RWPE1 (cell line): ENCODE data around the gene C1QL1.
A peak's percentile ranks its signal among the peaks of the same experiment; 100 is the strongest.

Source experiments
- CTCF ChIA-PET: fragments of 350-600 bp; sonication (Branson Sonifier 250); formaldehyde crosslinking; extraction: SDS; loops from one replicate; lab custom pipeline; 2021; lab: Yijun Ruan, JAX
- POLR2A ChIA-PET: fragments of 400-600 bp; formaldehyde crosslinking; extraction: SDS; loops from one replicate; lab custom pipeline; 2020; ENCODE audit warnings: antibody characterized with exemption; ENCODE audit not compliant: low non-redundant PET; lab: Yijun Ruan, JAX
- DNase-seq: peaks from one replicate; pipeline ENCODE4 v3.0.0; 2012; ENCODE audit warnings: low spot score
- H3K27ac ChIP-seq: fragments of 450-650 bp; 2 replicates; pipeline ENCODE4 v1.5.1; 2017
- TF ChIP-seq, protein P1 (sequence below): fragments of 450-650 bp; conservative IDR thresholded peaks from 2 replicates; pipeline ENCODE4 v1.5.1; 2017; ENCODE audit warnings: low read depth, mild to moderate bottlenecking

Gene C1QL1

DNA sequence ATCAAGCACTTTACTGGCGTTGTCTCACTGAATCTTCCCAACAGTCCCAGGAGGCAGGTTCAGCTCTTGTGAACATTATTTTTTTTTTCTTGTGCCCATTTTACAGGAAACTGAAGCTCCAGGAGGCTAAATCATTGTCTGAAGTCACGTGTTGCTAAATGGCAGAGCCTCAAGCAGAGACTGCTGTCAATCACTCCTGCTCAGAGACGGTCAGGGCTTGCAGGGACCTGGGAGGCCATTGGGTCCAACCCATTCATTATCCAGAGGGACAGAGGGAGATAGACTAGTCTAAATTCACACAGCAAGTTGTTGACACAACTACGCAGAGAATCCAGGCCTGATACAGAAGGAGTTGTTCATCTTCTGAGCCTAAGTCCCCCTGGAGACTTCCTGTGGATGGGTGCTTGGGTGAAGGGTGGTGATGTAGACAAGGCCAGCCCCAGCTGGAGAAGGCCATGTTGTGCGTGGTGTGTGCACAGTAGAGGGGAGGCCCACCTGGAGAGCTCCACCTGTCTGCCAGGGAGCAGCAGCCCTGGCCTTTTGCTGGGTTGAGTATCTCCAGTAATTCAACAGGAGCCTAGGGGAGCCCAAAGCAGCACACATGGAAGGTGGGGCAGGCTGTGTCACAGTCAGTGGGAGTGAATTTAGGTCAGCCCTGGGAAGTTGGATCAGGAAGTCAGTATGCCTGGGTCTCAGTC is 24.3 kb upstream of the C1QL1 start:
- POLR2A ChIA-PET, result no interaction called here
- H3K27ac ChIP-seq, result no peak overlapping the region
- no peak for DNase-seq
- CTCF ChIA-PET, result interaction anchor here (0.6 to 0.7 kb wide), 4 partner anchors 11 to 32 kb away, joined by 3 to 7 read pairs (median 4); no protein-coding TSS in a partner anchor
- TF ChIP-seq, protein P1, sequence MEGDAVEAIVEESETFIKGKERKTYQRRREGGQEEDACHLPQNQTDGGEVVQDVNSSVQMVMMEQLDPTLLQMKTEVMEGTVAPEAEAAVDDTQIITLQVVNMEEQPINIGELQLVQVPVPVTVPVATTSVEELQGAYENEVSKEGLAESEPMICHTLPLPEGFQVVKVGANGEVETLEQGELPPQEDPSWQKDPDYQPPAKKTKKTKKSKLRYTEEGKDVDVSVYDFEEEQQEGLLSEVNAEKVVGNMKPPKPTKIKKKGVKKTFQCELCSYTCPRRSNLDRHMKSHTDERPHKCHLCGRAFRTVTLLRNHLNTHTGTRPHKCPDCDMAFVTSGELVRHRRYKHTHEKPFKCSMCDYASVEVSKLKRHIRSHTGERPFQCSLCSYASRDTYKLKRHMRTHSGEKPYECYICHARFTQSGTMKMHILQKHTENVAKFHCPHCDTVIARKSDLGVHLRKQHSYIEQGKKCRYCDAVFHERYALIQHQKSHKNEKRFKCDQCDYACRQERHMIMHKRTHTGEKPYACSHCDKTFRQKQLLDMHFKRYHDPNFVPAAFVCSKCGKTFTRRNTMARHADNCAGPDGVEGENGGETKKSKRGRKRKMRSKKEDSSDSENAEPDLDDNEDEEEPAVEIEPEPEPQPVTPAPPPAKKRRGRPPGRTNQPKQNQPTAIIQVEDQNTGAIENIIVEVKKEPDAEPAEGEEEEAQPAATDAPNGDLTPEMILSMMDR, result no peak

DNA sequence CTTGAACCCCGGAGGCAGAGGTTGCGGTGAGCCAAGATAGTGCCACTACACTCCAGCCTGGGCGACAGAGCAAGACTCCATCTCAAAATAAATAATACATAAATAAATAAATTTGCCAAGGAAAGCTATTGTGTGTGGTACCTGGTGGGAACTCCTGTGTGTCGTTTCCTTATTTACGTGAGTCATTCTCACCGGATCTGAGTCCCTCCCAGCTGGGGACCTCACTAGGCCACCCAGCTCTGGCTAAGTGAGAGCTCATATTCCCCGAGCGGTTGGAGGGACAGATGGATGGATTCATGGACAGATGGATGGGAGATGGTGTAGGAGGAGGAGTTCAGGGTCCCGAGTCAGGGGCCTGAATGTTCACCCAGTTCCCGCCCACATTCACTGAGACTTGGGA is 22.9 kb upstream of the C1QL1 start:
- H3K27ac ChIP-seq, result no peak overlapping the region
- ChIA-PET POLR2A (no interaction called here), CTCF (interaction anchor here (0.6 to 0.8 kb wide), 3 partner anchors 29 to 632 kb away, joined by 3 to 4 read pairs (median 3); no protein-coding TSS in a partner anchor)
- TF ChIP-seq, protein P1, result no peak
- DNase-seq, result no peak

DNA sequence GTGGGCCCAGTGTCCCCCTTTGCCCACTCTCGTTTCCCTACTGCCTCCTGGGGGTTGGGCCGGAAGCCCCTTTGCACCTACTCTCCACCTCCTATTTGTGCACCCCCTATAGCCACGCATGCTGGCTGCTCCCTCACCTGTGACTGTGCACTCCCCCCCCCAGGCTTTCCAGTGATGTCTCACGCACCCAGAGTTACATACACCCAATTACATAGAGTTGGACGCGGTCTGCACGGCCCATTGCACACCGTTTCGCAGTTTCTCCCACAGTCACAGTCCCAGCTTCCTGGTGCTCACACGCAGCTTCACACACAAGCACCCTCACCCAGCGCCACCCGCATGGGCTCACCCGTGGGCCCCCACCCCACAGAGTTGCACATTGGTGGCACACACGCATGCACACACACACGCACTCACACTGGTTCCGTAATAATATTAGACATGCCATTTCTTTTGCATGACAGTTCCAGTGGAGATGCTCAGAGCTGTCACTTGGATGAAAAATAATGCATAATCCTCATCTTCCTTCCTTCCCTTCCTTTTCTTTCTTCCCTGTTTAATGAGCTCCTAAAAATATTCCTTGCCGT is 21.5 kb upstream of the C1QL1 start:
- ChIA-PET CTCF (interaction anchor here (1.0 to 1.2 kb wide), 2 partner anchors 18 to 71 kb away, joined by 3 to 4 read pairs; partner anchors contain the start of gene NMT1), POLR2A (no interaction called here)

DNA sequence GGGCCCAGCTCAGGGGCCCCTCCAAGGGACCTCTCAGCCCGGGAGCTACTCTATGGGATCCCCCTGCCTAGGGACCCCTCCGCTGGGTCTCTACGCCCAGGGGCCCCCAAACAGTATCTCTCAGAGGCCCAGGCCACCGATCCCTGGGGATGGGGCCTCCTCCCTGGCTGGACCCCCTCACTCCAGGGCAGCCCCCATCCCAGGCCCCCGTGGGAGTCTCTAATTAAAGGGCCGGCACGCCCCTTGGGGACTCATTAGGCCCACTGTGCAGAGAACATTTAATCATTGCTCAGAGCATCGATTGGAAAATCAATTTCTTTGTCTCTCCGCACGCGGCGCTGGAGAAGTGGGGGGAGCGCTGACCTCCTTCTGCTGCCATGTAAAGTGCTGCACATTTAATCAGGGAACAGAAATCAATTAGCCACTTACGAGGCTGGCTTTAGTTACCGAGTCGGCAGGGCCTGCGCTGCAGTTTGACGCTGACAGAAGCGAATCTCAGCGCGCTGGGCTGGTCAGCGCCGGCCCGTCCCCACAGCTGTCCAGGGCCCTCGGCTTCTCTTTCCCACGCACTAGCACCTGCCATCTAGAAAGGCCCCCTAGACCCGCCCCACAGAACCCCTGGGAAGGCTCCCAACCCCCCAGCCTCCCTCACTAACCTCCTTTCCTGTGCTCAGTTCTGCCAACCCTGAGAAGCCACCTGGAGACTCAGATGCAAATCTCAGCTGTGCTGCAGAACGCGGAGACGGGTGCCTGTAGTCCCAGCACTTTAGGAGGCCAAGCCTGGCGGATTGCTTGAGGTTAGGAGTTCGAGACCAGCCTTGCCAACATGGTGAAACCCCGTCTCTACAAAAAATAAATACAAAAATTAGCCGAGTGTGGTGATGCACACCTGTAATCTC is 20.2 kb upstream of the C1QL1 start:
- ChIA-PET POLR2A (no interaction called here), CTCF (interaction anchor here (0.6 kb wide), 2 partner anchors 1107 to 1645 kb away, joined by 4 to 5 read pairs; no protein-coding TSS in a partner anchor)
- no peak overlapping the region for H3K27ac ChIP-seq
- TF ChIP-seq, protein P1, result no peak
- DNase-seq, result no peak

More for the DNA sequence above, 21.5 kb upstream of the C1QL1 start:
- DNase-seq, result no peak
- H3K27ac ChIP-seq, result no peak overlapping the region
- TF ChIP-seq, protein P1, result no peak

DNA sequence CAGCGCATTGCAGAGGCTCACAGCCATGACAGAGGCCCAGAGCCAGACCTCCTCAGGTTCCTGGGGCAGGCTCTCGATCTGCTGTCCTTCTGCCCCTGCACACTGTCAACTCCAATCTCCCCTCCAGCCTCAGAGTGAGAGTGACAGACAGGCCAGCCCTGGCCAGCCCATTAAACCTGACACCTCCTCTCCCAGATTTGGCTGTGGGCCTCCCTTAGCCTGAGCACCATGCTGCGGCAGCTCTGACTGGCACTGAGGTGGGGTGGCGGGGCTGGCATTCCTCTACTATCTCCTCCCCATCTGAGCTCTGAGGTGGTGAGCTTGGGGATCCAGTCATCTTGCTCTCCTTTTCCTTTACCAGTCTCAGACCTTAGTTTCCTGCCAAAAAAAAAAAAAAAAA is 15.5 kb upstream of the C1QL1 start:
- POLR2A ChIA-PET, result no interaction called here
- TF ChIP-seq, protein P1, result no peak
- DNase-seq, result no peak
- 0 out of 2 replicates have a peak overlapping the region, but pooled peaks have one; percentile 7 for H3K27ac ChIP-seq
- CTCF ChIA-PET, result no interaction called here
